ENCODE data around the gene CORO2B.

The CORO2B gene

DNA sequence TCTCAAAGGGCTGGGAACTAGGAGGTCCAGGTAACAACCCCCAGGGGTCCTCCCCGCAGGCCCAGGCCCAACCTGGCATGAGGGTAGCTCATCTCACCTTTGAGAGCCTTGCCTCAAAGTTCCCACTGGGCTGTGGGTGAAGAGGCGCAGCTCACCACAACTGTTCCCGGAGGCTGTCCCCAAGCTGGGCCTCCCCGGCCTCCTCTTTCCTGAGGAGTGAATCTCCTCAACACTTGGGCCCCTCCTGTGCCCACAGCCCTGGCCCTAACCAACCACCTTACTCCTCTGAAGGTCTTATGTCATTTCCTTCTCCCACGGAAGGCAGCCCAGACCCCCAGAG is 27.5 kb upstream of the CORO2B start:
- H3K27me3 ChIP-seq, result peaks cover 37% of the 10 kb centered on the region
- no peak overlapping the region for H3K4me3 ChIP-seq (ENCODE audit: low read depth in 1 of 2, low read length in 1 of 2)
- TF ChIP-seq, protein P1, sequence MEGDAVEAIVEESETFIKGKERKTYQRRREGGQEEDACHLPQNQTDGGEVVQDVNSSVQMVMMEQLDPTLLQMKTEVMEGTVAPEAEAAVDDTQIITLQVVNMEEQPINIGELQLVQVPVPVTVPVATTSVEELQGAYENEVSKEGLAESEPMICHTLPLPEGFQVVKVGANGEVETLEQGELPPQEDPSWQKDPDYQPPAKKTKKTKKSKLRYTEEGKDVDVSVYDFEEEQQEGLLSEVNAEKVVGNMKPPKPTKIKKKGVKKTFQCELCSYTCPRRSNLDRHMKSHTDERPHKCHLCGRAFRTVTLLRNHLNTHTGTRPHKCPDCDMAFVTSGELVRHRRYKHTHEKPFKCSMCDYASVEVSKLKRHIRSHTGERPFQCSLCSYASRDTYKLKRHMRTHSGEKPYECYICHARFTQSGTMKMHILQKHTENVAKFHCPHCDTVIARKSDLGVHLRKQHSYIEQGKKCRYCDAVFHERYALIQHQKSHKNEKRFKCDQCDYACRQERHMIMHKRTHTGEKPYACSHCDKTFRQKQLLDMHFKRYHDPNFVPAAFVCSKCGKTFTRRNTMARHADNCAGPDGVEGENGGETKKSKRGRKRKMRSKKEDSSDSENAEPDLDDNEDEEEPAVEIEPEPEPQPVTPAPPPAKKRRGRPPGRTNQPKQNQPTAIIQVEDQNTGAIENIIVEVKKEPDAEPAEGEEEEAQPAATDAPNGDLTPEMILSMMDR (IDR thresholded peaks at IDR 0.05), result no peak
- H3K27ac ChIP-seq, result no peak overlapping the region
- H3K36me3 ChIP-seq, result no peaks in the 10 kb centered on the region
- no peaks in the 10 kb centered on the region for H3K9me3 ChIP-seq
- H3K4me1 ChIP-seq (ENCODE audit: control insufficient read depth in 1 of 2, insufficient read depth in 1 of 2, low read depth in 1 of 2, low read length in 1 of 2), result no peaks in the 10 kb centered on the region

DNA sequence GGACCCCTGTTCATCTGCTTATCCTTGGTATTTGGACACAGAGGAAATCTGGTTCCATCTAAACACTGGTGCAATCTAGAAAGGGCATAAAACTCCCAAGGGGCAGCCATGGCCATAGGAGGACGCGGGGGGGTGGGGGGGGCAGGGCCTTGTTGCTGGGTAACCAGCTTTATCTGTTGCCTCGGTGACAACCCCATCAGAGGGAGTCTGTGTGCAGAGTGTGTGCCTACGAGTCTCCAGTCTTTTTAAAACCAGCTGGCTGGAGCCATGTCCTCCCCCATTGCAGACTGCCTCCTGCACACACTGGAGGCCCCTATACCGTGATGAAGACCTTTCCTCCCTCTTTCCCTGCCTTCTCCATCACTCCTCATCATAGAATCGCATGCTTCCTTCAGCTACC is 26.4 kb upstream of the CORO2B start:
- Histone ChIP-seq H3K4me1 (ENCODE audit: control insufficient read depth in 1 of 2, insufficient read depth in 1 of 2, low read depth in 1 of 2, low read length in 1 of 2) (no peaks in the 10 kb centered on the region), H3K27ac (no peak overlapping the region), H3K27me3 (peaks cover 46% of the 10 kb centered on the region), H3K4me3 (ENCODE audit: low read depth in 1 of 2, low read length in 1 of 2) (no peak overlapping the region), H3K9me3 (no peaks in the 10 kb centered on the region), H3K36me3 (no peaks in the 10 kb centered on the region)
- TF ChIP-seq, protein P1 (IDR thresholded peaks at IDR 0.05), result no peak

DNA sequence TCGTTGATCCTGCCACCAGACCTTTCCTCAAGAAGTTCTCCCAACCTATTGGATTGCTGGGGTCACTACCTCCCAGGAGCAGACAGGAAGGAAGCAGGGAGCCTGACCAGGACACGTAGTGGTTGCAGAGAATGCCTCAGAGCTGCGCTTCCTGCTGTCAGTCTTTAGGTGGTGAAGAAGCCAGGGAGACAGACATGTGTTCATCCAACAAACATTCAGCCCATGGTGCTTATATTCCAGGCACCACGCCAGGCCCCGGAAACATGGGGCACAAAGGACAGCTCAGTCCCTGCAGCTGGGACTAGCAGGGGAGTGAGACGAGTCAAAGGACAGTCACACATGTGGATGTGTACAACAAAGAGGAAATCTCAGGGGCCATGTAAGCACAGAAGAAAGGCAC is 26.0 kb upstream of the CORO2B start:
- TF ChIP-seq, protein P1 (IDR thresholded peaks at IDR 0.05), result no peak
- no peaks in the 10 kb centered on the region for H3K36me3 ChIP-seq
- H3K4me3 ChIP-seq (ENCODE audit: low read depth in 1 of 2, low read length in 1 of 2), result no peak overlapping the region
- H3K4me1 ChIP-seq (ENCODE audit: control insufficient read depth in 1 of 2, insufficient read depth in 1 of 2, low read depth in 1 of 2, low read length in 1 of 2), result no peaks in the 10 kb centered on the region
- no peak overlapping the region for H3K27ac ChIP-seq
- peaks cover 48% of the 10 kb centered on the region for H3K27me3 ChIP-seq
- no peaks in the 10 kb centered on the region for H3K9me3 ChIP-seq

- peaks cover 48% of the 10 kb centered on the region for H3K27me3 ChIP-seq
- H3K4me1 ChIP-seq (ENCODE audit: control insufficient read depth in 1 of 2, insufficient read depth in 1 of 2, low read depth in 1 of 2, low read length in 1 of 2), result peaks cover 5 to 6% of the 10 kb centered on the region in 2 experiments
- TF ChIP-seq, protein P1 (IDR thresholded peaks at IDR 0.05), result no peak
Observed at GRCh38 chr15:68553314-68553993, 25.3 kb upstream of the CORO2B start.

DNA sequence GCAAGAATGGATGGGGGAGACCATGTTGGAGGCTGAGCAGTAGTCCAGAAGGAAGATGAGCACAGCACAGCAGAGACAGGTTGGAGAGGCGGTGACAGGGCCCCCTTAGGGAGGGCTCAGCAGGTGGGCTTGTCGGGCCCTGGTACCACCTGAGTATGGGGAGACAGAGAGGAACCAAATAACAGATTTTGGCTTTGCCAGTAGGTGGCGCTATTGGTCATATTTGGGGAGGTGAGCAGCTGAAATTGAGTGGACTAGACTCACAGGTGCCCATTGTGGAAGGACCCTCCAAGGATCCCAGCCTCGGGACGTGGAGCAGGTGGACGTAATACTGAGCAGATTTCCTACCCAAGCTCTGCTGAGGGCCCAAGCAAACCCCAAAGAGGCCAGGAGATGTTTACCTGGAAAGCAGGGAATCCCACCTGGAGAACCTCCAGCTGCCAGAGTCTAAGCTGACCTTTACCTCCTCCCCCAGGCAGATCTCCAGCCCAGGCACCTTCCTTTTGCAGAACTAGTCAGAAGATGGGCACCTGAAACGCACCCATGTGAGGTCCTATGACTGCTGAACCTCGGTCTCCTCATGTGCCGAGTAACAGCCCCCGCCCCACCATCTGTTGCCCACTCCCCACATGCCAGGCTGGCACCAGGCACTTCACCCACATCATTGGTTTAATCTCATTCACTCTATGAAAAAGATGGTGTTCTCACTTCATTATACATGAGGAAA is 24.6 kb upstream of the CORO2B start:
- H3K36me3 ChIP-seq, result no peaks in the 10 kb centered on the region
- no peak overlapping the region for H3K27ac ChIP-seq
- peaks cover 49% of the 10 kb centered on the region for H3K27me3 ChIP-seq
- H3K9me3 ChIP-seq, result no peaks in the 10 kb centered on the region
- TF ChIP-seq, protein P1 (IDR thresholded peaks at IDR 0.05), result peak; percentile 62
- peaks cover 12 to 13% of the 10 kb centered on the region in 2 experiments for H3K4me1 ChIP-seq (ENCODE audit: control insufficient read depth in 1 of 2, insufficient read depth in 1 of 2, low read depth in 1 of 2, low read length in 1 of 2)
- no peak overlapping the region for H3K4me3 ChIP-seq (ENCODE audit: low read depth in 1 of 2, low read length in 1 of 2)

More at GRCh38 chr15:68553314-68553993, 25.3 kb upstream of the CORO2B start:
- H3K36me3 ChIP-seq, result no peaks in the 10 kb centered on the region
- no peaks in the 10 kb centered on the region for H3K9me3 ChIP-seq
- H3K27ac ChIP-seq, result no peak overlapping the region
- no peak overlapping the region for H3K4me3 ChIP-seq (ENCODE audit: low read depth in 1 of 2, low read length in 1 of 2)
